HepG2 (cell line): ENCODE data around the gene TFDP1. TPM values are rescaled to one million over a fixed set of nuclear protein-coding genes. Genes with fewer than 3 reads are reported as not detected.

Source experiments
- ATAC-seq: fragments of 200-7000 bp; cut with Tn5 transposase; 3 replicates; pipeline ENCODE4 v1.9.1; 2020; ENCODE audit warnings: mild to moderate bottlenecking, moderate library complexity
- BruUV-seq: library from RNA; stranded (reverse); fragments of 400-500 nt; replicated peaks from 2 replicates; lab custom pipeline; 2021; lab: Mats Ljungman, UMichigan
- CTCF ChIA-PET: fragments of 300-600 bp; formaldehyde crosslinking; extraction: SDS; loops from one replicate; lab custom pipeline; 2021; ENCODE audit warnings: low total read pairs, inconsistent platforms, low intra/inter-chr PET ratio; lab: Yijun Ruan, JAX
- POLR2A ChIA-PET: fragments of 350-600 bp; sonication (Branson Sonifier 250); formaldehyde crosslinking; loops from one replicate; lab custom pipeline; 2020; ENCODE audit warnings: antibody characterized with exemption, inconsistent platforms; lab: Yijun Ruan, JAX
- DNase-seq: peaks from one replicate; pipeline ENCODE4 v3.0.0-alpha.2; 2015; ENCODE audit warnings: low spot score
- FAIRE-seq: peaks from 3 replicates; lab custom pipeline; 2011; peaks lifted over from hg19 to GRCh38; lab: Jason Lieb, UNC
- H2AFZ ChIP-seq: one replicate; pipeline ENCODE4 v1.6.1; 2011; ENCODE audit warnings: low read length, inconsistent platforms
- H3K27ac ChIP-seq: fragments of 300-600 bp; 3 replicates; pipeline ENCODE4 v1.8.0; 2011; ENCODE audit warnings: mixed run types, mild to moderate bottlenecking, mixed read lengths, low read length, inconsistent platforms; ENCODE audit not compliant: insufficient read depth; ENCODE audit errors: extremely low read length
- H3K27me3 ChIP-seq, 2 experiments: fragments of 200-600 bp in 1 of 2; 2 replicates in 1 of 2; 3 replicates in 1 of 2; pipeline versions ENCODE4 v1.6.0 to v1.8.0; 2011; ENCODE audit warnings: low read length in 2 of 2, mild to moderate bottlenecking in 2 of 2, moderate library complexity in 2 of 2, inconsistent platforms in 1 of 2; ENCODE audit not compliant: insufficient read depth in 2 of 2, control insufficient read depth in 1 of 2
- H3K36me3 ChIP-seq, 2 experiments: fragments of 200-600 bp in 1 of 2; replicated peaks in 1 of 2; 2 replicates in 1 of 2; 3 replicates in 1 of 2; pipeline versions ENCODE4 v1.5.1 to v1.8.0; 2011; ENCODE audit warnings: low read length in 2 of 2, inconsistent platforms in 1 of 2; ENCODE audit not compliant: insufficient read depth in 2 of 2, control insufficient read depth in 1 of 2
- H3K4me1 ChIP-seq: 2 replicates; pipeline ENCODE4 v1.5.1; 2012; ENCODE audit warnings: low read length, inconsistent platforms; ENCODE audit not compliant: insufficient read depth
- H3K4me2 ChIP-seq: 2 replicates; pipeline ENCODE4 v1.6.0; 2011; ENCODE audit warnings: low read depth, low read length, inconsistent platforms
- H3K4me3 ChIP-seq, 3 experiments: fragments of 200-600 bp in 1 of 3; sonication (generic), shearing (Covaris generic) in 1 of 3; replicated peaks in 1 of 3; 2 replicates each; pipeline ENCODE4 v1.5.1; 2011 to 2016; ENCODE audit warnings: low read length in 3 of 3, inconsistent platforms in 2 of 3, low read depth in 2 of 3, mild to moderate bottlenecking in 2 of 3, control low read depth in 1 of 3, mixed read lengths in 1 of 3; ENCODE audit not compliant: insufficient read depth in 1 of 3
- H3K79me2 ChIP-seq: one replicate; pipeline ENCODE4 v1.6.1; 2011; ENCODE audit warnings: low read length, inconsistent platforms; ENCODE audit not compliant: insufficient read depth
- H3K9ac ChIP-seq: 2 replicates; pipeline ENCODE4 v1.6.0; 2011; ENCODE audit warnings: mild to moderate bottlenecking, low read depth, low read length, inconsistent platforms; ENCODE audit not compliant: insufficient read depth
- H3K9me3 ChIP-seq: 2 replicates; pipeline ENCODE4 v1.5.1; 2012; ENCODE audit warnings: mild to moderate bottlenecking, low read length
- H4K20me1 ChIP-seq: 2 replicates; pipeline ENCODE4 v1.6.0; 2011; ENCODE audit warnings: inconsistent platforms, mild to moderate bottlenecking, low read length, moderate library complexity; ENCODE audit not compliant: insufficient read depth
- ATF7 ChIP-seq, 2 experiments: fragments of 450-650 bp in 1 of 2; sonication (generic) in 1 of 2; formaldehyde crosslinking in 1 of 2; IDR thresholded peaks; 2 replicates each; pipeline versions ENCODE4 v1.4.0 to v1.6.1; 2016 to 2020; ENCODE audit warnings: antibody characterized with exemption in 1 of 2, mild to moderate bottlenecking in 1 of 2, missing genetic modification reagents in 1 of 2
- ERF ChIP-seq: IDR thresholded peaks from 2 replicates; pipeline ENCODE4 v1.6.1; 2018; ENCODE audit warnings: missing biosample characterization, missing genetic modification reagents
- PCBP1 ChIP-seq: fragments of 200-400 bp; formaldehyde crosslinking; IDR thresholded peaks from 2 replicates; pipeline ENCODE4 v1.6.1; 2017; ENCODE audit warnings: mild to moderate bottlenecking, low read depth, low read length, borderline replicate concordance
- RNF2 ChIP-seq: fragments of 450-650 bp; conservative IDR thresholded peaks from 2 replicates; pipeline ENCODE4 v1.6.1; 2016; ENCODE audit warnings: low read depth
- ZFP36L2 ChIP-seq: sonication (generic); formaldehyde crosslinking; IDR thresholded peaks from 2 replicates; pipeline ENCODE4 v1.4.0; 2020; ENCODE audit warnings: missing genetic modification reagents
- ZNF75D ChIP-seq: sonication (generic); formaldehyde crosslinking; IDR thresholded peaks from 2 replicates; pipeline ENCODE4 v1.8.1; 2023; ENCODE audit warnings: missing genetic modification reagents, mild to moderate bottlenecking, borderline replicate concordance
- WGBS: methylation state at CpG from one replicate; pipeline ENCODE4 v1.1.6; 2017; ENCODE audit warnings: low lambda C conversion rate; 5-methylcytosine and 5-hydroxymethylcytosine counted together
- in situ Hi-C: cut with HindIII; loops from 2 replicates; pipeline ENCODE4 v1.10.0; 2017; ENCODE audit warnings: low pct_unique_long_range_greater_than_20kb; ENCODE audit not compliant: extremely low pct_ligation_motif_present
- intact Hi-C: fragments of 100-400 bp; cut with micrococcal nuclease; formaldehyde crosslinking; loops from one replicate; pipeline ENCODE4 v1.10.0; 2022; ENCODE audit not compliant: unreplicated experiment
- polyA plus RNA-seq, 8 experiments: library from polyadenylated mRNA; depleted of rRNA in 3 of 8; stranded (reverse) in 7 of 8; unstranded in 1 of 8; fragments of >200 nt; fragmentation: Illumina TruSeq in 4 of 8; extraction: Trizol in 4 of 8; gene quantifications; 2 replicates each; pipeline versions ENCODE4 v1.2.1 to v1.2.3, GENCODE V29; 2011 to 2016; ENCODE audit warnings: low read depth in 4 of 8, missing spikeins in 1 of 8, mixed read lengths in 1 of 8; ENCODE audit not compliant: insufficient read depth in 1 of 8
- total RNA-seq, 5 experiments: library from RNA; depleted of rRNA; stranded (reverse); fragments of >200 nt; fragmentation: Illumina TruSeq; extraction: Trizol; gene quantifications; 2 replicates each; pipeline ENCODE4 v1.2.3, GENCODE V29; 2016; ENCODE audit warnings: low read depth in 1 of 5
- TF ChIP-seq, protein P1 (sequence below): sonication (generic); formaldehyde crosslinking; IDR thresholded peaks from 2 replicates; pipeline ENCODE4 v1.4.0; 2020; ENCODE audit warnings: missing genetic modification reagents
- TF ChIP-seq, protein P2 (sequence below): sonication (generic); formaldehyde crosslinking; IDR thresholded peaks from 2 replicates; pipeline ENCODE4 v1.9.0; 2022; ENCODE audit warnings: missing genetic modification reagents, mild to moderate bottlenecking, borderline replicate concordance
- TF ChIP-seq, protein P3 (sequence below): IDR thresholded peaks from 2 replicates; pipeline ENCODE4 v1.6.1; 2016; ENCODE audit warnings: low read depth

The TFDP1 gene
- total and polyA plus RNA-seq, 2 of the 13 experiments (the other 11 are each of a cell fraction or from before 2014, with no cell fraction given) = 38.0 to 84.2 TPM

- Histone ChIP-seq H3K79me2 (no peaks in the 10 kb centered on the region), H3K4me1 (peaks cover 6% of the 10 kb centered on the region; the same call in 1 of the 2 replicates), H3K27me3 (peaks cover 0 to 29% of the 10 kb centered on the region in 2 experiments; a peak in 4 of 5 replicates), H3K4me2 (no peak overlapping the region), H2AFZ (no peak overlapping the region), H3K9ac (no peak overlapping the region), H3K36me3 (no peaks in the 10 kb centered on the region), H3K4me3 (no peak overlapping the region), H3K27ac (no peak overlapping the region), H3K9me3 (no peaks in the 10 kb centered on the region), H4K20me1 (no peaks in the 10 kb centered on the region)
- FAIRE-seq (no peak), DNase-seq (no peak), ATAC-seq (no peak)
- in situ Hi-C loops = no loop called here
- ChIA-PET CTCF (no interaction called here), POLR2A (no interaction called here)
- TF ChIP-seq ATF7 (IDR thresholded peaks at IDR 0.05) (peak; percentile 71), ATF7 (CRISPR knock-in tag; IDR thresholded peaks at IDR 0.05) (no peak)
- TF ChIP-seq, protein P1, sequence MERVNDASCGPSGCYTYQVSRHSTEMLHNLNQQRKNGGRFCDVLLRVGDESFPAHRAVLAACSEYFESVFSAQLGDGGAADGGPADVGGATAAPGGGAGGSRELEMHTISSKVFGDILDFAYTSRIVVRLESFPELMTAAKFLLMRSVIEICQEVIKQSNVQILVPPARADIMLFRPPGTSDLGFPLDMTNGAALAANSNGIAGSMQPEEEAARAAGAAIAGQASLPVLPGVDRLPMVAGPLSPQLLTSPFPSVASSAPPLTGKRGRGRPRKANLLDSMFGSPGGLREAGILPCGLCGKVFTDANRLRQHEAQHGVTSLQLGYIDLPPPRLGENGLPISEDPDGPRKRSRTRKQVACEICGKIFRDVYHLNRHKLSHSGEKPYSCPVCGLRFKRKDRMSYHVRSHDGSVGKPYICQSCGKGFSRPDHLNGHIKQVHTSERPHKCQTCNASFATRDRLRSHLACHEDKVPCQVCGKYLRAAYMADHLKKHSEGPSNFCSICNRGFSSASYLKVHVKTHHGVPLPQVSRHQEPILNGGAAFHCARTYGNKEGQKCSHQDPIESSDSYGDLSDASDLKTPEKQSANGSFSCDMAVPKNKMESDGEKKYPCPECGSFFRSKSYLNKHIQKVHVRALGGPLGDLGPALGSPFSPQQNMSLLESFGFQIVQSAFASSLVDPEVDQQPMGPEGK (CRISPR knock-in tag) = no peak
- intact Hi-C loops = no loop called here
- no TSS peak for BruUV-seq
- WGBS = 35% methylated on average over 8 of the region's 8 CpGs
Observed at GRCh38 chr13:113659337-113659736, 74.8 kb downstream of the TFDP1 start.

GRCh38 chr13:113660066-113660465 lies 75.5 kb downstream of the TFDP1 start:
- Histone ChIP-seq H3K4me3 (no peak overlapping the region), H3K4me1 (peaks cover 12% of the 10 kb centered on the region), H3K27ac (no peak overlapping the region), H3K4me2 (no peak overlapping the region), H3K27me3 (peaks cover 0 to 34% of the 10 kb centered on the region in 2 experiments; a peak in 4 of 5 replicates), H3K36me3 (no peaks in the 10 kb centered on the region), H3K79me2 (no peaks in the 10 kb centered on the region), H4K20me1 (no peaks in the 10 kb centered on the region), H2AFZ (no peak overlapping the region), H3K9me3 (no peaks in the 10 kb centered on the region), H3K9ac (no peak overlapping the region)
- intact Hi-C loops = no loop called here
- ChIA-PET POLR2A (no interaction called here), CTCF (no interaction called here)
- 28% methylated on average over 3 of the region's 3 CpGs for WGBS
- no TSS peak for BruUV-seq
- ATAC-seq (no peak), DNase-seq (no peak), FAIRE-seq (no peak)
- in situ Hi-C loops = no loop called here
- no peak for TF ChIP-seq ZNF75D (CRISPR knock-in tag)
- TF ChIP-seq ERF (CRISPR knock-in tag) = no peak
- TF ChIP-seq RNF2 = no peak
- TF ChIP-seq ZFP36L2 (CRISPR knock-in tag) = no peak
- TF ChIP-seq, protein P2, sequence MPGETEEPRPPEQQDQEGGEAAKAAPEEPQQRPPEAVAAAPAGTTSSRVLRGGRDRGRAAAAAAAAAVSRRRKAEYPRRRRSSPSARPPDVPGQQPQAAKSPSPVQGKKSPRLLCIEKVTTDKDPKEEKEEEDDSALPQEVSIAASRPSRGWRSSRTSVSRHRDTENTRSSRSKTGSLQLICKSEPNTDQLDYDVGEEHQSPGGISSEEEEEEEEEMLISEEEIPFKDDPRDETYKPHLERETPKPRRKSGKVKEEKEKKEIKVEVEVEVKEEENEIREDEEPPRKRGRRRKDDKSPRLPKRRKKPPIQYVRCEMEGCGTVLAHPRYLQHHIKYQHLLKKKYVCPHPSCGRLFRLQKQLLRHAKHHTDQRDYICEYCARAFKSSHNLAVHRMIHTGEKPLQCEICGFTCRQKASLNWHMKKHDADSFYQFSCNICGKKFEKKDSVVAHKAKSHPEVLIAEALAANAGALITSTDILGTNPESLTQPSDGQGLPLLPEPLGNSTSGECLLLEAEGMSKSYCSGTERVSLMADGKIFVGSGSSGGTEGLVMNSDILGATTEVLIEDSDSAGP = no peak
- TF ChIP-seq, protein P3, sequence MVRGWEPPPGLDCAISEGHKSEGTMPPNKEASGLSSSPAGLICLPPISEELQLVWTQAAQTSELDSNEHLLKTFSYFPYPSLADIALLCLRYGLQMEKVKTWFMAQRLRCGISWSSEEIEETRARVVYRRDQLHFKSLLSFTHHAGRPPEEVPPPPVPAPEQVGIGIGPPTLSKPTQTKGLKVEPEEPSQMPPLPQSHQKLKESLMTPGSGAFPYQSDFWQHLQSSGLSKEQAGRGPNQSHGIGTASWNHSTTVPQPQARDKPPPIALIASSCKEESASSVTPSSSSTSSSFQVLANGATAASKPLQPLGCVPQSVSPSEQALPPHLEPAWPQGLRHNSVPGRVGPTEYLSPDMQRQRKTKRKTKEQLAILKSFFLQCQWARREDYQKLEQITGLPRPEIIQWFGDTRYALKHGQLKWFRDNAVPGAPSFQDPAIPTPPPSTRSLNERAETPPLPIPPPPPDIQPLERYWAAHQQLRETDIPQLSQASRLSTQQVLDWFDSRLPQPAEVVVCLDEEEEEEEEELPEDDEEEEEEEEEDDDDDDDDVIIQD = no peak
- TF ChIP-seq PCBP1 = no peak
